ENCODE data around the gene CTNND2.

Gene CTNND2

GRCh38 chr5:11904265-11904906, at the start of gene CTNND2:
CTNND2 (minus strand) TSS chr5:11904446; CDS start chr5:11903853, 593 bp downstream.
- DNase-seq = no peak

GRCh38 chr5:11946317-11946716, 42.1 kb upstream of the CTNND2 start:
- DNase-seq = no peak

GRCh38 chr5:11941566-11941965, 37.3 kb upstream of the CTNND2 start:
- DNase-seq = no peak

- DNase-seq = no peak
Observed at GRCh38 chr5:11931638-11932037, 27.4 kb upstream of the CTNND2 start.

- no peak for DNase-seq
Observed at GRCh38 chr5:11928909-11929308, 24.7 kb upstream of the CTNND2 start.

- no peak for DNase-seq
Observed at GRCh38 chr5:11925701-11926100, 21.5 kb upstream of the CTNND2 start.

GRCh38 chr5:11922394-11922793, 18.1 kb upstream of the CTNND2 start:
- no peak for DNase-seq

- no peak for DNase-seq
Observed at GRCh38 chr5:11918463-11919045, 14.3 kb upstream of the CTNND2 start.

- no peak for DNase-seq
Observed at GRCh38 chr5:11909471-11909870, 5.2 kb upstream of the CTNND2 start.

- no peak for DNase-seq
Observed at GRCh38 chr5:11906497-11906896, 2.3 kb upstream of the CTNND2 start.

- no peak for DNase-seq
Observed at GRCh38 chr5:11905206-11905605, 960 bp upstream of the CTNND2 start.

- no peak for DNase-seq
Observed at GRCh38 chr5:11903614-11904264, 507 bp downstream of the CTNND2 start.

GRCh38 chr5:11903121-11903613, 1.1 kb downstream of the CTNND2 start:
- no peak for DNase-seq

- no peak for DNase-seq
Observed at GRCh38 chr5:11902201-11902619, 2.0 kb downstream of the CTNND2 start.

- DNase-seq = no peak
Observed at GRCh38 chr5:11898787-11899186, 5.5 kb downstream of the CTNND2 start.

GRCh38 chr5:11897781-11898180, 6.5 kb downstream of the CTNND2 start:
- DNase-seq = no peak

- DNase-seq = no peak
Observed at GRCh38 chr5:11894992-11895391, 9.3 kb downstream of the CTNND2 start.

- DNase-seq = no peak
Observed at GRCh38 chr5:11892832-11893231, 11.4 kb downstream of the CTNND2 start.

- no peak for DNase-seq
Observed at GRCh38 chr5:11890777-11891176, 13.5 kb downstream of the CTNND2 start.

GRCh38 chr5:11888221-11888620, 16.0 kb downstream of the CTNND2 start:
- no peak for DNase-seq

GRCh38 chr5:11878814-11879213, 25.4 kb downstream of the CTNND2 start:
- no peak for DNase-seq

GRCh38 chr5:11873587-11873986, 30.7 kb downstream of the CTNND2 start:
- no peak for DNase-seq

GRCh38 chr5:11869203-11869602, 35.0 kb downstream of the CTNND2 start:
- no peak for DNase-seq

GRCh38 chr5:11863911-11864310, 40.3 kb downstream of the CTNND2 start:
- no peak for DNase-seq
